Measurements from ENCODE around the gene LAG3. TPM values are rescaled to one million over a fixed set of nuclear protein-coding genes. Genes with fewer than 3 reads are reported as not detected.
A peak's percentile ranks its signal among the peaks of the same experiment; 100 is the strongest.

The LAG3 gene
- total RNA-seq, 4 donors from 2014 or later: 1.2 to 4.0 (median 2.9) TPM

DNA sequence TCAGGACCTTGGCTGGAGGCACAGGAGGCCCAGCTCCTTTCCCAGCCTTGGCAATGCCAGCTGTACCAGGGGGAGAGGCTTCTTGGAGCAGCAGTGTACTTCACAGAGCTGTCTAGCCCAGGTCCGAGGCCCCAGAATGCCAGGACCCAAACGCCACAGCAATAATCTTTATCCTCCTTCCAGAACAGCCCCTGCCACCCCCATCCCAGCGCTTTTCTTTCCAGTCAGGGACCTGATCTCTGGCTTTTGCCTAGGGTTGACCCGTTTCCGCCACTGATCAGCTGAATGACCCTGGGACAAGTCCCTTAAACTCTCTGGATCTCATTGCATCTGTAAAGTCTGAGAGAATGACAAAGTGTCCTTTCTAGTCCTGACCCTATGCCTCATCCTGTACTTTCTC, 5.1 kb downstream of the LAG3 start:
- H3K36me3 ChIP-seq: peaks cover 0 to 13% (median 0%) of the 10 kb centered on the region in 3 donors
- no peaks in the 10 kb centered on the region for H3K27me3 ChIP-seq
- DNase-seq (ENCODE audit: low spot score in 2 of 2): no peak
- WGBS, 2 donors: 88% methylated on average over 5 of the region's 5 CpGs
- no peak overlapping the region for H3K4me3 ChIP-seq
- peaks cover 0 to 35% (median 7%) of the 10 kb centered on the region in 4 donors for H3K4me1 ChIP-seq
- no peaks in the 10 kb centered on the region for H3K9me3 ChIP-seq
- no peak overlapping the region for H3K27ac ChIP-seq
- TF ChIP-seq EP300 (IDR thresholded peaks at IDR 0.05) (no peak), CTCF (IDR thresholded peaks at IDR 0.05) (no peak), POLR2A (IDR thresholded peaks at IDR 0.05) (no peak)

DNA sequence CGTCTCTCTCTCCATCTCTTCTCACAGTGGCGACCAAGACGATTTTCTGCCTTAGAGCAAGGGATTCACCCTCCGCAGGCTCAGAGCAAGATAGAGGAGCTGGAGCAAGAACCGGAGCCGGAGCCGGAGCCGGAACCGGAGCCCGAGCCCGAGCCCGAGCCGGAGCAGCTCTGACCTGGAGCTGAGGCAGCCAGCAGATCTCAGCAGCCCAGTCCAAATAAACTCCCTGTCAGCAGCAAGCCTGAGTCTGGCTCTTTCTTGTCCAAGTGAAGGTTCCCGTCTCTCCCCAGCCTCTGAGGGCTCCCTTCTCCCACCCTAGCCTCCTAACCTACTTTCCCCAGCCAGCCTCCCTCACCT, 5.9 kb downstream of the LAG3 start:
- DNase-seq (ENCODE audit: low spot score in 2 of 2): no peak
- Histone ChIP-seq H3K4me1 (peaks cover 0 to 27% (median 7%) of the 10 kb centered on the region in 4 donors), H3K27ac (peak overlapping the region; percentile 50 to 70 (median 54)), H3K4me3 (peak overlapping the region; percentile 24 to 45 (median 38)), H3K9me3 (no peaks in the 10 kb centered on the region), H3K36me3 (peaks cover 0 to 13% (median 0%) of the 10 kb centered on the region in 3 donors), H3K27me3 (no peaks in the 10 kb centered on the region)
- TF ChIP-seq CTCF (IDR thresholded peaks at IDR 0.05) (no peak), POLR2A (IDR thresholded peaks at IDR 0.05) (no peak), EP300 (IDR thresholded peaks at IDR 0.05) (no peak)
- WGBS, 2 donors: 24 to 40% methylated on average over 14 of the region's 14 CpGs

DNA sequence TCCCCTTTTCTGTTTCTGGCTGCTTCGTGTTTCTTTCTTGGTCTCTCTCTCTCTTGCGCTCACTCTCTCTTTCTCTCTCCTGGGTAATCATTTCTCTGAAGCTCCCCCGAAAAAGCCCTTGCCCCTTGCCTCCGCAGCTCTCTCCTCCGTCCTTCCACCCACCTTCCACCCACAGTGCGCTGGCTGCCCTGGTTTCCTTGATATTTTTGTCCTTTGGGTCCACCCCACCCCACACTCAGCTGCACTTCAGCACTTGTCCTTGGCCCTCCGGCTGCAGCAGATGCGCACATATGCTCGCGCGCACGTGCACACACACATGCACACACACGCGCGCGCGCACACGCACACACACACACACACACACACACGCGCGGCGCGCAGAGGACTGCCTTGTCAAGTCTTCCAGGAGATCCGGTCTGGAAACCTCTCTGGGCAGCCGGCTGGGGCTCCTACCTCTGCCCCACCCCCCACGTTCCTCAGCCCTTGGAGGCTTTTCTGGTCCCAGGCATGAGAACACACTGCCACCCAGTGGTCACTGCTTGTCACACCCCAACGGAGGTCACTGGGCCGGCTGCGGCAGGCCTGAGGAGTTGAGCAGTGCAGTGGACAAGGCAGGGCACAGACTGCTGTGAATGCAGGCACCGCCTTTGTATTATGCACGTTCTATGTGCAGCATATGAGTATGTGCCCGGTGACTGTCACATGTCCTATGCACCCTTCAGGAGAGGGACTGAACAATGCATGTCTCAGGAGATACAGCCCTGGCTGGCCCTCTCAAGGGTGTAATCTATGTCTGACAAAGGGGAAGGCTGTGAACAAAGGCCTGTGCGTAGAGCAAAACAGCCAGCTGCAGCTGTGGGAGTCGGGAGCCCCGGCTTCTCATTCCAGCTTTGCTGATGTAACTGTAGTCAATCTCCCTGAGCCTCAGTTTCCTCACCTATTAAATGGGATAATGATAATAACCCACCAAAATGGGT, 6.5 kb downstream of the LAG3 start:
- Histone ChIP-seq H3K9me3 (no peaks in the 10 kb centered on the region), H3K36me3 (peaks cover 0 to 13% (median 0%) of the 10 kb centered on the region in 3 donors), H3K27me3 (no peaks in the 10 kb centered on the region), H3K4me1 (peaks cover 0 to 20% (median 4%) of the 10 kb centered on the region in 4 donors), H3K4me3 (peak overlapping the region; percentile 24 to 45 (median 38)), H3K27ac (peak overlapping the region; percentile 50 to 70 (median 54))
- WGBS, 2 donors: 4 to 5% methylated on average over 32 to 33 of the region's 35 CpGs
- peak; percentile 91 to 97 for DNase-seq (ENCODE audit: low spot score in 2 of 2)
- peak in 1 of 2 donors; percentile 14 for TF ChIP-seq POLR2A (IDR thresholded peaks at IDR 0.05)
- TF ChIP-seq EP300 (IDR thresholded peaks at IDR 0.05): peak; percentile 70 to 80
- TF ChIP-seq CTCF (IDR thresholded peaks at IDR 0.05): peak; percentile 92 to 99 (median 96)

- Histone ChIP-seq H3K9me3 (no peaks in the 10 kb centered on the region), H3K4me3 (no peak overlapping the region), H3K36me3 (peaks cover 0 to 8% (median 0%) of the 10 kb centered on the region in 3 donors), H3K27me3 (no peaks in the 10 kb centered on the region), H3K27ac (peak overlapping the region in 1 of 4 donors; percentile 70), H3K4me1 (peaks cover 0 to 17% (median 4%) of the 10 kb centered on the region in 4 donors)
- no peak for DNase-seq (ENCODE audit: low spot score in 2 of 2)
- 84 to 92% methylated on average over 5 to 6 of the region's 6 CpGs for WGBS, 2 donors
- TF ChIP-seq EP300 (IDR thresholded peaks at IDR 0.05) (no peak), POLR2A (IDR thresholded peaks at IDR 0.05) (no peak), CTCF (IDR thresholded peaks at IDR 0.05) (no peak)
Observed at GRCh38 chr12:6779708-6780432, 7.5 kb downstream of the LAG3 start.
